C4-2B (cell line): ENCODE measurements around the gene RGS19.
"Not testable (repeated sequence)": the region's sequence is repeated elsewhere in the genome, so short reads cannot be mapped to it uniquely, and the experiment has no call there.

Experiments used
- H3K27ac ChIP-seq: fragments of 450-650 bp; 2 replicates; pipeline ENCODE4 v1.5.1; 2017
- CTCF ChIP-seq: fragments of 450-650 bp; conservative IDR thresholded peaks from 2 replicates; pipeline ENCODE4 v1.5.1; 2017; ENCODE audit warnings: mild to moderate bottlenecking
- ZFX ChIP-seq: fragments of 450-650 bp; IDR thresholded peaks from 2 replicates; pipeline ENCODE4 v1.6.1; 2017

The RGS19 gene

GRCh38 chr20:64095455-64095854 is 16.1 kb upstream of the RGS19 start:
- TF ChIP-seq CTCF = no peak
- TF ChIP-seq ZFX = no peak
- H3K27ac ChIP-seq = no peak overlapping the region

- TF ChIP-seq CTCF (no peak), ZFX (no peak)
- H3K27ac ChIP-seq = no peak overlapping the region
Measured at GRCh38 chr20:64093013-64093503, 13.7 kb upstream of the RGS19 start.

- no peak overlapping the region for H3K27ac ChIP-seq
- TF ChIP-seq CTCF (no peak), ZFX (no peak)
Measured at GRCh38 chr20:64092258-64093012, 13.1 kb upstream of the RGS19 start.

- no peak overlapping the region for H3K27ac ChIP-seq
- TF ChIP-seq CTCF = no peak
Measured at GRCh38 chr20:64091770-64092169, 12.5 kb upstream of the RGS19 start.

GRCh38 chr20:64091340-64091739 is 12.0 kb upstream of the RGS19 start:
- H3K27ac ChIP-seq = no peak overlapping the region
- TF ChIP-seq CTCF (no peak), ZFX (no peak)

GRCh38 chr20:64090165-64090564 is 10.8 kb upstream of the RGS19 start:
- no peak overlapping the region for H3K27ac ChIP-seq
- TF ChIP-seq CTCF (no peak), ZFX (no peak)

- not testable (repeated sequence) for H3K27ac ChIP-seq
Measured at GRCh38 chr20:64088586-64088985, 9.3 kb upstream of the RGS19 start.

- H3K27ac ChIP-seq = not testable (repeated sequence)
Measured at GRCh38 chr20:64087226-64087825, 8.0 kb upstream of the RGS19 start.
